ENCODE measurements around the gene AFTPH. TPM values are rescaled to one million over a fixed set of nuclear protein-coding genes. Genes with fewer than 3 reads are reported as not detected.
A peak's percentile ranks its signal among the peaks of the same experiment; 100 is the strongest.
"Not testable (repeated sequence)": the region's sequence is repeated elsewhere in the genome, so short reads cannot be mapped to it uniquely, and the experiment has no call there.

AFTPH gene
- polyA plus RNA-seq, 1 donor, result 19.9 TPM

- no peak for DNase-seq
Observed at GRCh38 chr2:64493788-64494187, 30.3 kb upstream of the AFTPH start.

- no peak for DNase-seq
Observed at GRCh38 chr2:64498438-64498837, 25.7 kb upstream of the AFTPH start.

GRCh38 chr2:64500549-64500948, 23.6 kb upstream of the AFTPH start:
- DNase-seq, result no peak

GRCh38 chr2:64501946-64502345, 22.2 kb upstream of the AFTPH start:
- no peak for DNase-seq

- DNase-seq, result no peak
Observed at GRCh38 chr2:64502860-64503259, 21.3 kb upstream of the AFTPH start.

GRCh38 chr2:64504774-64505720, 19.1 kb upstream of the AFTPH start:
- DNase-seq, result no peak

- no peak for DNase-seq
Observed at GRCh38 chr2:64506686-64507085, 17.4 kb upstream of the AFTPH start.

GRCh38 chr2:64514008-64514407, 10.1 kb upstream of the AFTPH start:
- DNase-seq, result no peak

- DNase-seq, result no peak
Observed at GRCh38 chr2:64515086-64515485, 9.0 kb upstream of the AFTPH start.

GRCh38 chr2:64516651-64517510, 7.2 kb upstream of the AFTPH start:
- no peak for DNase-seq

GRCh38 chr2:64517511-64517884, 6.6 kb upstream of the AFTPH start:
- no peak for DNase-seq

GRCh38 chr2:64522843-64523428, 1.2 kb upstream of the AFTPH start:
- peak; percentile 80 for DNase-seq

- DNase-seq, result peak; percentile 27
Observed at GRCh38 chr2:64524604-64525316, 632 bp downstream of the AFTPH start.

GRCh38 chr2:64525317-64525613, 1.1 kb downstream of the AFTPH start:
- no peak for DNase-seq

GRCh38 chr2:64526034-64526433, 1.9 kb downstream of the AFTPH start:
- DNase-seq, result no peak

GRCh38 chr2:64530946-64531345, 6.8 kb downstream of the AFTPH start:
- DNase-seq, result not testable (repeated sequence)

- no peak for DNase-seq
Observed at GRCh38 chr2:64532030-64532429, 7.9 kb downstream of the AFTPH start.

GRCh38 chr2:64533882-64534281, 9.8 kb downstream of the AFTPH start:
- no peak for DNase-seq

- no peak for DNase-seq
Observed at GRCh38 chr2:64534363-64534762, 10.2 kb downstream of the AFTPH start.

- DNase-seq, result no peak
Observed at GRCh38 chr2:64535024-64535423, 10.9 kb downstream of the AFTPH start.

- no peak for DNase-seq
Observed at GRCh38 chr2:64537991-64538390, 13.9 kb downstream of the AFTPH start.

GRCh38 chr2:64538764-64539433, 14.8 kb downstream of the AFTPH start:
- DNase-seq, result no peak
